Measurements from ENCODE around the gene ENO2. TPM values are rescaled to one million over a fixed set of nuclear protein-coding genes. Genes with fewer than 3 reads are reported as not detected.
A peak's percentile ranks its signal among the peaks of the same experiment; 100 is the strongest.

The ENO2 gene
- total and polyA plus RNA-seq, 11 donors = 4.6 to 30.9 (median 11.6) TPM

DNA sequence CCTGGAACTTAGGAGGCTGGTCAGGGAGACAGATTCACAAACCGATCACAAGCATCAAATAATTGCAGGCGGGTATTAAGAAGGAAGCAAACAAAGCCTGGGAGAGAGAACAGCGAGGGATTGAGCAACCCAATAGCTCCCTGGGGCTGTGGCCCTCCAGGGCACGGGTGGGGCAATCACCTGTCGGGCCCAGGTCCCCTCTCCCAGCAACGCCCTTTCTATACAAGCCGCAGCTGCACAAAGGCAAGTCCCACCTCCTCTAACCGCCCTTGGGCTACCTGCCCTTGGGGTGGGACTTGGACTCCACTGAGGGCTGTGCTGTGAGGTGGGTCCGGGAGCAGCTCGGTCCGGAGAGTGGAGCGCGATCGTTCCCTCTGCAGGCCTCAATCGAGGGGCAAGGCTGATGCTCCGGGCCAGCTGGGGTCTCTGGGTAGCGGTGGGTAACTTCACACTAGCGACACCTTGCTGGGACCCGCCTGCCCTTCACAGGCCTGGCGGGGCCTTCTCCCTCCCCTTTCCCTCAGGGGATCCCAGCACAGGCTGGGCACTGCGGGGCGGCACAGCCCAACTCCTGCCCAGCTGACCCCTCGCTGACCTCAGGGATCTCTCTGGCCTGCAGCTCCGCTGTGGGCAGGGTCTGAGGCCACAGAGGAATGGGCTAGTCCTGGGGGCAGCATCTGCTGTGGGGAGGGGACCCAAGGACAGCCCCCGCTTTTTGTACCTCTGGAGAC lies 48.1 kb downstream of the ENO2 start:
- no peak for TF ChIP-seq POLR2A (IDR thresholded peaks at IDR 0.05)
- no peak for TF ChIP-seq CTCF (IDR thresholded peaks at IDR 0.05)
- peak overlapping the region in 7 of 12 donors; percentile 24 to 46 (median 40) for H3K4me3 ChIP-seq
- H3K27ac ChIP-seq = peak overlapping the region in 11 of 12 donors; percentile 68 to 97 (median 81)
- peaks cover 2 to 64% (median 41%) of the 10 kb centered on the region in 12 donors for H3K4me1 ChIP-seq
- peak in 1 of 4 donors; percentile 1 for ATAC-seq
- H3K36me3 ChIP-seq = peaks cover 0 to 53% (median 23%) of the 10 kb centered on the region in 9 donors
- 61 to 75% (median 74%) methylated on average over 19 to 25 of the region's 25 CpGs for WGBS, 4 donors
- peak in 2 of 5 donors; percentile 22 to 26 for DNase-seq
- intact Hi-C loops (cut with DNase I) = loop anchor here in 6 of 10 donors (2.0 to 10.0 kb wide), 6 partner anchors 18 to 132 kb away; partner anchors contain the start of genes C1R (in 2 of the 6), C12orf57 (in 1 of the 6), SPSB2 (in 1 of the 6) and TPI1 (in 1 of the 6)
- H3K27me3 ChIP-seq = no peaks in the 10 kb centered on the region
- H3K9me3 ChIP-seq = no peaks in the 10 kb centered on the region

GRCh38 chr12:6963016-6963731 lies 48.8 kb downstream of the ENO2 start:
- DNase-seq = peak in 1 of 5 donors; percentile 25
- Histone ChIP-seq H3K9me3 (no peaks in the 10 kb centered on the region), H3K4me1 (peaks cover 2 to 57% (median 40%) of the 10 kb centered on the region in 12 donors), H3K27me3 (no peaks in the 10 kb centered on the region), H3K27ac (peak overlapping the region in 8 of 12 donors; percentile 68 to 97 (median 81)), H3K36me3 (peaks cover 0 to 53% (median 31%) of the 10 kb centered on the region in 9 donors), H3K4me3 (no peak overlapping the region)
- WGBS, 4 donors = 80 to 86% (median 82%) methylated on average over 30 to 32 of the region's 32 CpGs
- intact Hi-C loops (cut with DNase I) = loop anchor here in 6 of 10 donors (2.0 to 10.0 kb wide), 6 partner anchors 18 to 132 kb away; partner anchors contain the start of genes C1R (in 2 of the 6), C12orf57 (in 1 of the 6), SPSB2 (in 1 of the 6) and TPI1 (in 1 of the 6)
- no peak for ATAC-seq
- TF ChIP-seq POLR2A (IDR thresholded peaks at IDR 0.05) = no peak
- no peak for TF ChIP-seq CTCF (IDR thresholded peaks at IDR 0.05)

DNA sequence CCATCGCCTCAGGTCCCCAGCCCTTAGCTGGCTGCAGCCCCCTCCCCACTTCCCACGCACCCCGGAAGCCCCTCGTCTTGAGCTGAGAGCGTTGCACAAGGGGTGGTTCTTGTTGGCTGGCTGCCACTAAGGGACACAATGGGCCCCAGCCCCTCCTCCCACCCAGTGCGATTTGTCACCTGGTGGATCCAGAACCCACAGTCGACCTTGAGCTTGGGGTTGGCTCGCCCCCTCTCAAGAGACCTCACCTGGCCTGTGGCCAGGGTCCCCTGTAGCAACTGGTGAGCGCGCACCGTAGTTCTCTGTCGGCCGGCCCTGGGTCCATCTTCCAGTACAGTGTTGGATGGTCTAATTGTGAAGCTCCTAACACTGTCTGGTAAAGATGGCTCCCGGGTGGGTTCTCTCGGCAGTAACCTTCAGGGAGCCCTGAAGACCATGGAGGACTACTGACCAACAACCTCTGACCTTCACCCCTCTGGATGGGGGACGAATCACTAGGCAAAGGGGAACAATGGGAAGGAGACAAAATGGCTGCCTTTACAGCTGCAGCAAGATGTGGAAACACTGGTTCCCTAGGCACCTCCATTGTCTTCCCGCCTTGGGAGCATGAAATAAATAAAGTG lies 49.5 kb downstream of the ENO2 start:
- no peaks in the 10 kb centered on the region for H3K27me3 ChIP-seq
- peaks cover 0 to 56% (median 38%) of the 10 kb centered on the region in 9 donors for H3K36me3 ChIP-seq
- intact Hi-C loops (cut with DNase I) = loop anchor here in 8 of 10 donors (1.0 to 10.0 kb wide), 9 partner anchors 19 to 131 kb away; partner anchors contain the start of genes C12orf57 (in 4 of the 8), C1R (in 2 of the 8), SPSB2 (in 2 of the 8) and TPI1 (in 1 of the 8)
- peak in 2 of 5 donors; percentile 20 to 39 for DNase-seq
- H3K4me3 ChIP-seq = no peak overlapping the region
- H3K4me1 ChIP-seq = peaks cover 2 to 57% (median 42%) of the 10 kb centered on the region in 12 donors
- WGBS, 4 donors = 78 to 80% (median 78%) methylated on average over 13 to 17 of the region's 17 CpGs
- TF ChIP-seq POLR2A (IDR thresholded peaks at IDR 0.05) (no peak), CTCF (IDR thresholded peaks at IDR 0.05) (no peak)
- H3K27ac ChIP-seq = peak overlapping the region in 4 of 12 donors; percentile 58 to 81 (median 70)
- no peak for ATAC-seq
- no peaks in the 10 kb centered on the region for H3K9me3 ChIP-seq
